K562 (cell line): ENCODE data around the gene AP2M1. TPM values are rescaled to one million over a fixed set of nuclear protein-coding genes. Genes with fewer than 3 reads are reported as not detected.

ENCODE experiments used
- CTCFL ChIP-seq: IDR thresholded peaks from 2 replicates; pipeline ENCODE4 v1.6.1; 2011; ENCODE audit warnings: borderline replicate concordance, low read depth, mild to moderate bottlenecking, moderate library complexity, low read length; ENCODE audit not compliant: insufficient read depth, poor library complexity, severe bottlenecking
- CXXC5 ChIP-seq: fragments of 250-450 bp; sonication (Bioruptor Pico); IDR thresholded peaks from 2 replicates; pipeline ENCODE4 v1.8.0; 2022; ENCODE audit warnings: inconsistent platforms, mild to moderate bottlenecking, moderate library complexity
- E2F3 ChIP-seq: fragments of 250-450 bp; sonication (Bioruptor Pico); IDR thresholded peaks from 2 replicates; pipeline ENCODE4 v1.4.0; 2020; ENCODE audit warnings: mild to moderate bottlenecking
- ELF4 ChIP-seq: fragments of 450-650 bp; formaldehyde crosslinking; IDR thresholded peaks from 2 replicates; pipeline ENCODE4 v1.4.0; 2022; ENCODE audit warnings: missing genetic modification characterization
- JUND ChIP-seq, 2 experiments: IDR thresholded peaks; 2 replicates in 1 of 2; 3 replicates in 1 of 2; pipeline ENCODE4 v1.6.1; 2011; ENCODE audit warnings: borderline replicate concordance in 2 of 2, low read depth in 2 of 2, low read length in 2 of 2, improper control_type of control experiment in 1 of 2, missing biosample characterization in 1 of 2, missing genetic modification characterization in 1 of 2, missing genetic modification reagents in 1 of 2
- NR2C1 ChIP-seq, 2 experiments: fragments of 450-650 bp; IDR thresholded peaks; 2 replicates each; pipeline ENCODE4 v1.6.1; 2017; ENCODE audit warnings: mild to moderate bottlenecking in 2 of 2, antibody characterized with exemption in 1 of 2, inconsistent platforms in 1 of 2, missing compliant biosample characterization in 1 of 2, missing genetic modification characterization in 1 of 2
- RB1 ChIP-seq: fragments of 450-650 bp; IDR thresholded peaks from 2 replicates; pipeline ENCODE4 v1.6.1; 2017; ENCODE audit warnings: low read depth, mild to moderate bottlenecking
- RUNX1 ChIP-seq: sonication (generic); IDR thresholded peaks from 2 replicates; pipeline ENCODE4 v1.6.1; 2016; ENCODE audit warnings: antibody characterized with exemption, low read depth
- STAT5B ChIP-seq: fragments of 250-450 bp; sonication (Bioruptor Pico); IDR thresholded peaks from 2 replicates; pipeline ENCODE4 v1.8.0; 2021; ENCODE audit warnings: mild to moderate bottlenecking, inconsistent platforms
- ZNF655 ChIP-seq: fragments of 250-450 bp; sonication (Bioruptor Pico); IDR thresholded peaks from 2 replicates; pipeline ENCODE4 v1.5.0; 2021
- polyA plus RNA-seq, 8 experiments: library from polyadenylated mRNA; depleted of rRNA in 4 of 8; stranded (reverse) in 5 of 8; unstranded in 3 of 8; fragments of >200 nt; fragmentation: Nextera tagmentation in 2 of 8; fragmentation: Illumina TruSeq in 1 of 8; extraction: Ambion mirVana in 2 of 8; extraction: Trizol in 1 of 8; gene quantifications; 2 replicates each; pipeline versions ENCODE4 v1.2.1 to v1.2.3, GENCODE V29; 2011 to 2014; ENCODE audit warnings: inconsistent platforms in 1 of 8, missing spikeins in 1 of 8
- total RNA-seq, 7 experiments: library from RNA; depleted of rRNA in 6 of 7; stranded (reverse); fragments of >200 nt in 6 of 7; fragmentation: Illumina TruSeq in 2 of 7; extraction: Trizol in 2 of 7; gene quantifications; 2 replicates each; pipeline versions ENCODE4 v1.2.1 to v1.2.3, GENCODE V29; 2011 to 2021; ENCODE audit warnings: low replicate concordance in 1 of 7
- TF ChIP-seq, protein P1 (sequence below): sonication (generic); formaldehyde crosslinking; IDR thresholded peaks from 2 replicates; pipeline ENCODE4 v1.8.0; 2022; ENCODE audit warnings: mild to moderate bottlenecking, missing genetic modification reagents
- TF ChIP-seq, protein P2 (sequence below), 3 experiments: fragments of 200-800 bp in 1 of 3; sonication (Bioruptor generic) in 1 of 3; sonication (generic) in 1 of 3; formaldehyde crosslinking in 1 of 3; IDR thresholded peaks; 2 replicates each; pipeline versions ENCODE4 v1.6.1 to v1.8.0; 2016 to 2022; ENCODE audit warnings: mild to moderate bottlenecking in 2 of 3, missing compliant biosample characterization in 2 of 3, missing genetic modification characterization in 2 of 3, missing genetic modification reagents in 1 of 3
- TF ChIP-seq, protein P3 (sequence below): fragments of 250-450 bp; sonication (Bioruptor Pico); IDR thresholded peaks from 2 replicates; pipeline ENCODE4 v1.5.0; 2021; ENCODE audit warnings: mild to moderate bottlenecking, borderline replicate concordance
- TF ChIP-seq, protein P4 (sequence below), 2 experiments: IDR thresholded peaks in 1 of 2; conservative IDR thresholded peaks in 1 of 2; 2 replicates each; pipeline ENCODE4 v1.6.1; 2016; ENCODE audit warnings: low read depth in 2 of 2, mild to moderate bottlenecking in 1 of 2, missing compliant biosample characterization in 1 of 2, missing genetic modification characterization in 1 of 2, moderate library complexity in 1 of 2

Gene AP2M1
- total and polyA plus RNA-seq, 9 of the 15 experiments (the other 6 are each of a cell fraction or from before 2014, with no cell fraction given) = 118 to 505 (median 296) TPM

DNA sequence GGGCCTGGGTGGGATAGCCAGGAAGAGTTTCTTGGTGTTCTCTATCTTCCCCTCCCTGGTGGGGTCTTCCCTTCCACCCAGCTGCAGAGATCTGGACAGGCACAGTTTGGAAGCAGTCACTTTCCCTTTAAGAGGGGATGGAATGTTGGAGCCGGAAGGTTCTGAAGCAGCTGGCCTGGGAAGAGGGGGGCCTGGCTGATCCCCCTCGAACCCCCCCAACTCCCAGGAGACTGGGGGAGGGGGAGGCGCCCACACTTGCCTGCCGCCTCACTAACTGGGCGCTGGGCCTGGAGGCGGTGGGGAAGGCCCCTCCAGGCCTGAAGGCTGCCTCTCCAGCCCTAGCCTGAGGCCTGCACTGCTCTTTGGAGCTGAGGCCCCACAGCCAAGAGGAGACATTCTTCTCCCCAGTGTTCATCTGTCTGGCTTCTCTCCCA is 18.1 kb upstream of the AP2M1 start (continued):
- TF ChIP-seq, protein P1, sequence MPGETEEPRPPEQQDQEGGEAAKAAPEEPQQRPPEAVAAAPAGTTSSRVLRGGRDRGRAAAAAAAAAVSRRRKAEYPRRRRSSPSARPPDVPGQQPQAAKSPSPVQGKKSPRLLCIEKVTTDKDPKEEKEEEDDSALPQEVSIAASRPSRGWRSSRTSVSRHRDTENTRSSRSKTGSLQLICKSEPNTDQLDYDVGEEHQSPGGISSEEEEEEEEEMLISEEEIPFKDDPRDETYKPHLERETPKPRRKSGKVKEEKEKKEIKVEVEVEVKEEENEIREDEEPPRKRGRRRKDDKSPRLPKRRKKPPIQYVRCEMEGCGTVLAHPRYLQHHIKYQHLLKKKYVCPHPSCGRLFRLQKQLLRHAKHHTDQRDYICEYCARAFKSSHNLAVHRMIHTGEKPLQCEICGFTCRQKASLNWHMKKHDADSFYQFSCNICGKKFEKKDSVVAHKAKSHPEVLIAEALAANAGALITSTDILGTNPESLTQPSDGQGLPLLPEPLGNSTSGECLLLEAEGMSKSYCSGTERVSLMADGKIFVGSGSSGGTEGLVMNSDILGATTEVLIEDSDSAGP (CRISPR knock-in tag) = peak; percentile 82; the same call in 1 of the 2 replicates
- TF ChIP-seq JUND (IDR thresholded peaks at IDR 0.05; ENCODE audit: borderline replicate concordance, low read depth, low read length) (no peak), JUND (tag; IDR thresholded peaks at IDR 0.05; ENCODE audit: borderline replicate concordance, low read depth, low read length) (no peak), ZNF655 (CRISPR knock-in tag) (no peak), RUNX1 (no peak), NR2C1 (IDR thresholded peaks at IDR 0.05) (no peak), NR2C1 (tag; IDR thresholded peaks at IDR 0.05) (no peak), E2F3 (CRISPR knock-in tag) (no peak), CXXC5 (CRISPR knock-in tag) (no peak), RB1 (peak; percentile 17; the same call in 1 of the 2 replicates), ELF4 (no peak), STAT5B (CRISPR knock-in tag) (no peak), CTCFL (no peak)
- TF ChIP-seq, protein P2, sequence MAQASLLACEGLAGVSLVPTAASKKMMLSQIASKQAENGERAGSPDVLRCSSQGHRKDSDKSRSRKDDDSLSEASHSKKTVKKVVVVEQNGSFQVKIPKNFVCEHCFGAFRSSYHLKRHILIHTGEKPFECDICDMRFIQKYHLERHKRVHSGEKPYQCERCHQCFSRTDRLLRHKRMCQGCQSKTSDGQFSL (CRISPR knock-in tag; IDR thresholded peaks at IDR 0.05) = no peak
- TF ChIP-seq, protein P2 (tag; IDR thresholded peaks at IDR 0.05) = peak in 1 of 2 experiments; percentile 38; a peak in 1 of 4 replicates
- TF ChIP-seq, protein P3, sequence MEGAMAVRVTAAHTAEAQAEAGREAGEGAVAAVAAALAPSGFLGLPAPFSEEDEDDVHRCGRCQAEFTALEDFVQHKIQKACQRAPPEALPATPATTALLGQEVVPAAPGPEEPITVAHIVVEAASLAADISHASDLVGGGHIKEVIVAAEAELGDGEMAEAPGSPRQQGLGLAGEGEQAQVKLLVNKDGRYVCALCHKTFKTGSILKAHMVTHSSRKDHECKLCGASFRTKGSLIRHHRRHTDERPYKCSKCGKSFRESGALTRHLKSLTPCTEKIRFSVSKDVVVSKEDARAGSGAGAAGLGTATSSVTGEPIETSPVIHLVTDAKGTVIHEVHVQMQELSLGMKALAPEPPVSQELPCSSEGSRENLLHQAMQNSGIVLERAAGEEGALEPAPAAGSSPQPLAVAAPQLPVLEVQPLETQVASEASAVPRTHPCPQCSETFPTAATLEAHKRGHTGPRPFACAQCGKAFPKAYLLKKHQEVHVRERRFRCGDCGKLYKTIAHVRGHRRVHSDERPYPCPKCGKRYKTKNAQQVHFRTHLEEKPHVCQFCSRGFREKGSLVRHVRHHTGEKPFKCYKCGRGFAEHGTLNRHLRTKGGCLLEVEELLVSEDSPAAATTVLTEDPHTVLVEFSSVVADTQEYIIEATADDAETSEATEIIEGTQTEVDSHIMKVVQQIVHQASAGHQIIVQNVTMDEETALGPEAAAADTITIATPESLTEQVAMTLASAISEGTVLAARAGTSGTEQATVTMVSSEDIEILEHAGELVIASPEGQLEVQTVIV (CRISPR knock-in tag) = no peak
- TF ChIP-seq, protein P4, sequence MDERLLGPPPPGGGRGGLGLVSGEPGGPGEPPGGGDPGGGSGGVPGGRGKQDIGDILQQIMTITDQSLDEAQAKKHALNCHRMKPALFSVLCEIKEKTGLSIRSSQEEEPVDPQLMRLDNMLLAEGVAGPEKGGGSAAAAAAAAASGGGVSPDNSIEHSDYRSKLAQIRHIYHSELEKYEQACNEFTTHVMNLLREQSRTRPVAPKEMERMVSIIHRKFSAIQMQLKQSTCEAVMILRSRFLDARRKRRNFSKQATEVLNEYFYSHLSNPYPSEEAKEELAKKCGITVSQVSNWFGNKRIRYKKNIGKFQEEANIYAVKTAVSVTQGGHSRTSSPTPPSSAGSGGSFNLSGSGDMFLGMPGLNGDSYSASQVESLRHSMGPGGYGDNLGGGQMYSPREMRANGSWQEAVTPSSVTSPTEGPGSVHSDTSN (CRISPR knock-in tag; IDR thresholded peaks at IDR 0.05; ENCODE audit: low read depth) = no peak
- TF ChIP-seq, protein P4 (tag; conservative IDR thresholded peaks at IDR 0.05; ENCODE audit: low read depth) = no peak
